AG09319 (cell line): Measurements from ENCODE around the gene CD320.
A peak's percentile ranks its signal among the peaks of the same experiment; 100 is the strongest.
"Not testable (repeated sequence)": the region's sequence is repeated elsewhere in the genome, so short reads cannot be mapped to it uniquely, and the experiment has no call there.

Source experiments
- DNase-seq: peaks from one replicate; pipeline ENCODE4 v3.0.0-alpha.2; 2010; ENCODE audit warnings: low read depth; ENCODE audit errors: extremely low read depth
- TF ChIP-seq, protein P1 (sequence below): IDR thresholded peaks from 2 replicates; pipeline ENCODE4 v1.5.1; 2011; ENCODE audit warnings: low read depth, mild to moderate bottlenecking, inconsistent platforms, low read length, moderate library complexity

Gene CD320

DNA sequence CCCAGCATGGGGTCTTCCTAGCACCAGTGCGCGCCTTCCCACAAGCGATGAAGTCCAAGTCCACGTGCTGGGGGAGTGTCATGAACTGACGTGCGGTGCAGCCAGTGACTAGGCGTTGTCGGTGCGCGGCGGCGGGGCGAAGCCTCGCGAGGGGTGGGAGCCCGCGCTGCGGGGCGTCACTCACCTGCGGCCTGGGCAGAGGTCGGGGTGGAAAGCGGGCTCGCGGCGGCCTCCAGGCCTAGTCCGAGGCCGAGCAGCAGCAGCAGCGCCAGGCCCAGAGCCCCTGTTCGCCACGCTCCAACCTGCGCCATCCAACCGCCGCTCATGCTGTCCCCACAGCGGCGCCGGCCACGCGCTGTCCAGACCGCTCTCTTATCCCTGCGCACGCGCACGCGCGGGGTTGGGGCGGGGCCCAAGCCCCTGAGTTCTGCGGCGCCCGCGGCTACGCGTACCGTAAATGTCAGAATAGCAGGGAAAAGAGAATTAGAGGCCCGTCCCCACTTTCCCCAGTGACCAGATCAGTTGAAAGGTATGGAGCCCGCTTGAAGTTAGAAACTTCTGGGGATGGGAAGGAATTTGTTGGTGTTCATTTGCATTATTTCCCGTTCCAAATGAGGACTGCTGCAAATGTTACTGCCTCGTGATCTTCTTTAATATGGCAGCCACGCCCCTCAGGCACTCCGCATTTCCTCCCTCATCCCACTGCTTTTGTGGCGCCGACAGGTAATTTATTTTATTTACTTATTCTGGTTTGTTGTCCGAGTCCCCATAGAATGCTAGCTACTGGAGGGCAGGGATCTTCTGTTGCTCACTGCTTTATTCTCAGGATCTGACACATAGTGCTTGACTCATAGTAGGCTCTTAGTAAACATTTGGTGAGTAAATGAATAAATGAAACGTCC, at the start of gene CD320:
Gene CD320, minus strand, starts transcription at position 394 of the 902 bp plus-strand sequence. Its CDS starts 68 bp downstream, at position 326.
- peak; percentile 72 for DNase-seq
- TF ChIP-seq, protein P1, sequence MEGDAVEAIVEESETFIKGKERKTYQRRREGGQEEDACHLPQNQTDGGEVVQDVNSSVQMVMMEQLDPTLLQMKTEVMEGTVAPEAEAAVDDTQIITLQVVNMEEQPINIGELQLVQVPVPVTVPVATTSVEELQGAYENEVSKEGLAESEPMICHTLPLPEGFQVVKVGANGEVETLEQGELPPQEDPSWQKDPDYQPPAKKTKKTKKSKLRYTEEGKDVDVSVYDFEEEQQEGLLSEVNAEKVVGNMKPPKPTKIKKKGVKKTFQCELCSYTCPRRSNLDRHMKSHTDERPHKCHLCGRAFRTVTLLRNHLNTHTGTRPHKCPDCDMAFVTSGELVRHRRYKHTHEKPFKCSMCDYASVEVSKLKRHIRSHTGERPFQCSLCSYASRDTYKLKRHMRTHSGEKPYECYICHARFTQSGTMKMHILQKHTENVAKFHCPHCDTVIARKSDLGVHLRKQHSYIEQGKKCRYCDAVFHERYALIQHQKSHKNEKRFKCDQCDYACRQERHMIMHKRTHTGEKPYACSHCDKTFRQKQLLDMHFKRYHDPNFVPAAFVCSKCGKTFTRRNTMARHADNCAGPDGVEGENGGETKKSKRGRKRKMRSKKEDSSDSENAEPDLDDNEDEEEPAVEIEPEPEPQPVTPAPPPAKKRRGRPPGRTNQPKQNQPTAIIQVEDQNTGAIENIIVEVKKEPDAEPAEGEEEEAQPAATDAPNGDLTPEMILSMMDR, result no peak

DNA sequence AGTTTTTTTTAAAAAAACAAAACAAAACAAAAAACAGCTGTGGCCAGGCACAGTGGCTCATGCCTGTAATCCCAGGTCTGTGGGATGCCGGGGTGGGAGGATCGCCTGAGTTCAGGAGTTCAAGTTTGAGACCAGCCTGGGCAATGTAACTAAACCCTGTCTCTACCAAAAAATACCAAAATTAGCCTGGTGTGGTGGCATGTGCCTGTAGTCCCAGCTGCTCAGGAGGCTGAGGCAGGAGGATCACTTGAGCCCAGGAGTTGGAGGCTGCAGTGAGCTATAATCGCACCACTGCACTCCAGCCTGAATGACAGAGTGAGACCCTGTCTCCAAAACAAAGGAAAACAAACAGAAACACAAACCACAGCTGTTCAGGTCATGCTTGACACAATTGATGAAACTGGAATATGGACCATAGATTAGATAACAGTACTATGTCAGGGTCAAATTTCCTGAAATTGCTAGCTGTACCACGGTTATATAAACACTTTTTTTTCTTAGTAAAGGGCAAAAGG, 48.9 kb upstream of the CD320 start:
- no peak for DNase-seq
- TF ChIP-seq, protein P1, result no peak

DNA sequence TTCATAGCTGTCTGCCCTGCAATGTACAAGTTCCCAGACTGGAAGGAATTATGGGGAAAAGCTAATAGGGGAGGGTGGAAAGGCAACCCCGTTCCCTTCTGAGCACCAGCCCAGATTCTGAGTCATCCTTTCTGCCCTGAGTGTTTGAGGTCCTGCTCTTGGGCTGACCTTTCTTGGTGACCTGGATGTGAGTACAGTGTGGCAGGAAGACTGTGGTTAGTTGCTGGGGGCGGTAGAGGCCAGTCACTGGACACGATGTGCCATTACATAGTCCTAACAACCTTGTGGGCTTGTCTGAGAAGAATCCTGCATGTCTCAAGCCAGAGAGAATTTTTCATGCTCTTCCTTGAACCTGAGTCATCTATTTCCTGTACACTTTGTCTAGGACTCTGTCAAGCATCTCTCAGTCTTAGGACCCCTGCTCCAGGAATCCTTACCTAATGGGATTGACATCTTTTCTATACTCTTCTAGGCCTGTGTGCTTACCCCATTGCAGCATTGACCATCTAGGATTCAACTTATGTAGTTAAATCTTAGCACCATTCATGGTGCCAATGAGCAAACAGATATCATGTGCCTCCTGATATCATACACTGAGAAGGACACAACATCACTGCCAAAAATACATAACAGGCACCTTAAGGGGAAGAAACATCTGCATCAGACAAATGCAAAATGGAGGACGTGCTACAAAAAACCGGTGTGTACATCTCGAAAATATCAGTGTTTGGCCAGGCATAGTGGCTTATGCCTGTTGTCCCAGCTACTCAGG, 47.7 kb upstream of the CD320 start:
- peak; percentile 72 for DNase-seq
- TF ChIP-seq, protein P1, result no peak

DNA sequence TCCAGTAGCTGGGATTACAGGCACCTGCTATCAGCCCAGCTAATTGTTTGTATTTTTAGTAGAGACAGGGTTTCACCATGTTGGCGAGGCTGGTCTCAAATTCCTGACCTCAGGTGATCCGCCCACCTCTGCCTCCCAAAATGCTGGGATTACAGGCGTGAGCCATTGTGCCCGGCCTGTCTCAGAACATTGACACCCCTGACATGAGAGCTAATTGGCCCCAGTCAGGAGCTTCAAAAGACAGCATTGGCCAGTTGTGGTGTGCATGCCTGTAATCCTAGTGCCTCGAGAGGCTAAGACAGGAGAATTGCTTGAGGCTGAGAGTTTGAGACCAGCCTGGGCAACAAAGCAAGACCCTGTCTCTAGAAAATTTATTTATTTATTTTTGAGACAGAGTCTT, 44.7 kb upstream of the CD320 start:
- DNase-seq, result not testable (repeated sequence)

DNA sequence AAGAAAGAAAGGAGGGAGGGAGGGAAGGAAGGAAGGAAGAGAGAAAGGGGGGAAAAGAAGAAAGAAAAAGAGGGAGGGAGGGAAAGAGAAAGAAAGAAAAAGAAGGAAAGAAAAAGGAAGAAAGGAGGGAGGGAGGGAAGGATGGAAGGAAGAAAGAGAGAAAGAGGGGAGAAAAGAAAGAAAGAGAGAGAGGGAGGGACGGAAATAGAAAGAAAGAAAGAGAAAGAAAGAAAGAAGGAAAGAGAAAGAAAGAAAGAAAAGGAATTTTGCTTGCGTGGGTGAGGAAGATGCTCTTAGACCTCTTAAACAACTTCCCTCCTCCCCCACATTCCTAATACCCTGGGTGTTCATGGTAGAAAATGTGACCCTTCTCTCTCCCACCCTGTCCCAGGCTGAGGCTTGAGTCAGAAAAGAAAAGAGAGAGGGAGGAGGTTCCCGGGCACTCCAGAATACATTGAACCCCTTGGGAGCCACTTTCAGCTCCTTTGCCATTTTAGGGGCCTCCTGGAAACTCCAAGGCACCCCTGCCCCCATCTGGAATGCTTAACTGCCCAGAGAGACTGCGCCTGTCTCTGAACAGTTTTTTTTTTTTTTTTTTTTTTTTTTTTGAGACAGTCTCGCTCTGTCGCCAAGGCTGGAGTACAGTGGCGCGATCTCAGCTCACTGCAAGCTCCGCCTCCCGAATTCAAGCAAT, 44.1 kb upstream of the CD320 start:
- DNase-seq, result no peak
- TF ChIP-seq, protein P1, result no peak

DNA sequence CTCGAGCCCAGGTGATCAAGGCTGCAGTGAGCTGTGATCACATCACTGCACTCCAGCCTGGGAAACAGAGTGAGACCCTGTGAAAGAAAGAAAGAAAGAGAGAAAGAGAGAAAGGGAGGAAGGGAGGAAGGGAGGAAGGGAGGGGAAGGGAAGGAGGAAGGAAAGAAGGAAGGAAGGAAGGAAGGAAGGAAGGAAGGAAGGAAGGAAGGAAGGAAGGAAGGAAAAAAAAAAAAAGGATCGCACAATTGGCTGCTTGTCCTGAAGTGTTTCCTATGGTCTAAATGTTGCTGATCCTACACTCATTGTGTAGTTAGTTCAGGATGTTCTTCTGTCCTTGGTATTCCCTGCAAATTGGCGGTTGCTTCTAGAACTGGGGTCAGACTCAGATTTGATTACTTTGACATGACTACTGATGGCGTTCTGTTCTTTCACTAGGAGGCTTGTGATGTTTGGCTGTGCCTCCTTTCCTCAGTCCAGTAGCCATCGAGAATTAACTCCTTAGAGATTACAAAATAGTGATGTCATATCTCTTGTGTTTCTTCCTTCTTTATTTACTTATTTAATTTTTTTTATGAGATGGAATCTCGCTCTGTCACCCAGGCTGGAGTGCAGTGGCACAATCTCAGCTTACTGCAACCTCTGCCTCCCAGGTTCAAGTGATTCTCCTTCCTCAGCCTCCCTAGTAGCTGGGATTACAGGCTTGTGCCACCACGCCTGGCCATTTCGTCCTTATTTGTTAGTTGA, 41.6 kb upstream of the CD320 start:
- DNase-seq, result not testable (repeated sequence)

DNA sequence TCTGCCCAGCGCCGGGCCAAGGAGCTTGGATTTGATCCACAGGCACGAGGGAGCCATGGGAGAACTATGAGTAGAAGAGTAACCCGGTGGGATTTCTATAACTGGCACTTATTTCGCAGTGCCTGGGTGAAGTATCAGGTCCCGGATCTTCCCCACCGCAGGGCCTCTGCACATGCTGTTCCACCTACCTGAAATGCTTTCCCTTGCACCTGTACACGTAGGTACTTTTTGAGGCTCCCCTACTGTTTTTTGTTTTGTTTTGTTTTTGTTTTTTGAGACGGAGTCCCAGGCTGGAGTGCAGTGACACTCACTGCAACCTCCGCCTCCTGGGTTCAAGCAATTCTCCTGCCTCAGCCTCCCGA, 35.3 kb upstream of the CD320 start:
- TF ChIP-seq, protein P1, result no peak
- no peak for DNase-seq
